Subcutaneous adipose tissue (tissue), 4 donors: ENCODE measurements around the gene IGF1R. TPM values are rescaled to one million over a fixed set of nuclear protein-coding genes. Genes with fewer than 3 reads are reported as not detected.

Source experiments
- CTCF ChIP-seq: fragments of 450-650 bp; IDR thresholded peaks from one replicate; pipeline ENCODE4 v1.5.1; 2016; ENCODE audit warnings: low read depth, mild to moderate bottlenecking, control low read depth, antibody characterized with exemption, moderate library complexity
- total RNA-seq, 4 donors: library from RNA; depleted of rRNA; stranded (reverse); fragments of >200 nt; gene quantifications; one replicate each; pipeline ENCODE4 v1.1.0, GENCODE V29; 2016

The IGF1R gene
- total RNA-seq, 4 donors from 2014 or later: 27.4 to 53.7 (median 49.7) TPM

DNA sequence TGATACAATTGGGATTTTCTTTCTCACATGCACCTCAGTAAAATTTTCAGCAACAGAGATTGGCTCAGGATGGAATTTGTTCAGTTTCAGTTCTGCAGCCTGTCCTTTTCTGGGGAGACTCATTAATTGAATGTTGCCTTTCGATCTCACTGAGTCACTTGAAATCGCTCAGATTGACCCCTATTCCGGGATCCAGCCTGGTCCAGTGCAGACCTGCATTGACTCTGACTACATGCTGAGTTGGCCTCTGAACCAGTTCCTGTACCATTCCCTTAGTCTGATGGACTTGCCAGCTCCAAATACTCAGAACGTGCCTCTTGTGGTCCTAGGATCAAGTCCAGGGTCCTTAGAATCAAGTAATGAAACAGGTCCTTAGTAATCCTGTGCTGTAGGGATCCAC lies 9.4 kb downstream of the IGF1R start:
- TF ChIP-seq CTCF: no peak

GRCh38 chr15:98658831-98659699 lies 10.7 kb downstream of the IGF1R start:
- no peak for TF ChIP-seq CTCF

DNA sequence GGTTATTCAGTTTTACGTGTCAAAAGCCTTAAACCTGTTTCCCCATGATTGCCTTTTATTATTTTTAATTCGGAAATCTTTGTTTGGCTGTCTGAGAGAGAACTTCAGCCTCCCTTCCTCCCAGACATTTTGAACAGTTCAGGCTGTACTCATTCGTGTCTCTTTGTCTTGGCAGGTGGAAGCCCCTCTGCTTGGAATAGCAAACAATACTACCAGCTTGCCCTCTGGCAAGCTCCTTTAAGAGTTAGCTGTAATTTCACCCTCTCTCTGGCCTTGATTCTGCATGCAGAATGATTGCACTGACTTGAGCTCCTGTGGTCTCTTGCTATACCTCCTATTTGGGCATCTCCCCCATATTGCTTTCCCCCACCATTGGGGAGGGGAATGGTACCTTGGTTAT lies 11.7 kb downstream of the IGF1R start:
- TF ChIP-seq CTCF: no peak

- no peak for TF ChIP-seq CTCF
Observed at GRCh38 chr15:98663045-98663444, 14.7 kb downstream of the IGF1R start.

GRCh38 chr15:98663606-98664005 lies 15.3 kb downstream of the IGF1R start:
- no peak for TF ChIP-seq CTCF

DNA sequence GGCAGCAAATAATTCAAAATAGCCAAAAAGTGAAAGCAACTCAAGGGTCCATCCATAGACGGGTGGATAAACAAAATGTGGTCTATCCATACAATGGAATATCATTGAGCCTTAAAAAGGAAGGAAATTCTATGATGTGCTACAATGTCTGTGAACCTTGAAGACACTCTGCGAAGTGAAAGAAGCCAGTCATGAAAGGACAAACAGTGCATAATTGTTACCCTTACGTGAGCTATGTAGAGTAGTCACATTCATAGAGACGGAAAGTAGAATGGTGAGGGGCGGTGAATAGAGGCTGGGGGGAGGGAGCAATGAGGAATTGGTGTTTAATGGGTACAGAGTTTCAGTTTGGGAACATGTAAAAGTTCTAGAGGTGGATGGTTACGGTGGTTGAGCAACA lies 18.1 kb downstream of the IGF1R start:
- TF ChIP-seq CTCF: no peak

DNA sequence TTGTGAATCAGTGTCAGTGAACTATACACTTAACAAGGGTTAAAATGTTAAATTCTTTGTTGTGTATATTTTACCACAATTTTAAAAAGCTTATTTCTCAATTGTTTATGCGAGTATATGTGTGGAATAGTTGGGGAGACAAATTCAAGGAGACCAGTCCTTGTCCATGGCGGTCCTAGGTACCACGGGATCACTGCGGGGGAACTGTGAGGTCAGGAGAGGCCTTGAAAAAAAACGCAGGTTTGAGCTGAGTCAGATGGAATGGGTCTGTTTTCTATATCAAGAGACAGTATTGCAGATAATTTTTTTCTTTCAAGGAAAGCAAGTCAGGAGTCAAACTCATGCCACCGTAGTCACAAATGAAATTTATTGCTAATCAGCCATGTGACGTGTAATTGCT lies 18.5 kb downstream of the IGF1R start:
- TF ChIP-seq CTCF: no peak
